Cerebellar nuclear complex (tissue), 1 donor: ENCODE results near the gene PLA2G2A.

Experiments
- DNase-seq, 2 experiments: peaks; one replicate each; lab custom pipeline; 2025; lab: John Stamatoyannopoulos, UW

PLA2G2A gene

GRCh38 chr1:19926296-19927129 is 52.9 kb downstream of the PLA2G2A start:
- no peak for DNase-seq
